GM23338 (cell line): ENCODE data around the gene RBM3. TPM values are rescaled to one million over a fixed set of nuclear protein-coding genes. Genes with fewer than 3 reads are reported as not detected.

Experiments used
- ATAC-seq: fragments of 200-7000 bp; cut with Tn5 transposase; 3 replicates; pipeline ENCODE4 v1.9.1; 2020
- DNase-seq: peaks from one replicate; pipeline ENCODE4 v3.0.0-alpha.2; 2015; ENCODE audit warnings: low spot score
- H2AFZ ChIP-seq: fragments of 200-600 bp; sonication (generic); 2 replicates; pipeline ENCODE4 v1.8.0; 2016; ENCODE audit warnings: antibody characterized with exemption, mild to moderate bottlenecking, moderate library complexity
- H3F3A ChIP-seq: fragments of 200-600 bp; sonication (generic); replicated peaks from 2 replicates; pipeline ENCODE4 v1.8.0; 2017; ENCODE audit warnings: antibody characterized with exemption, mixed run types, low read depth
- H3K27ac ChIP-seq: fragments of 200-600 bp; sonication (generic); 2 replicates; pipeline ENCODE4 v1.6.1; 2016; ENCODE audit warnings: low read depth
- H3K27me3 ChIP-seq: fragments of 200-600 bp; sonication (generic); 2 replicates; pipeline ENCODE4 v1.8.0; 2016; ENCODE audit warnings: mild to moderate bottlenecking, mixed run types, moderate library complexity; ENCODE audit not compliant: insufficient read depth
- H3K36me3 ChIP-seq: fragments of 200-600 bp; sonication (generic); 2 replicates; pipeline ENCODE4 v1.8.0; 2016; ENCODE audit warnings: mild to moderate bottlenecking; ENCODE audit not compliant: insufficient read depth
- H3K4me1 ChIP-seq: fragments of 200-600 bp; sonication (generic); 2 replicates; pipeline ENCODE4 v1.8.0; 2016; ENCODE audit warnings: mild to moderate bottlenecking, moderate library complexity; ENCODE audit not compliant: insufficient read depth
- H3K4me2 ChIP-seq: fragments of 200-600 bp; sonication (generic); 2 replicates; pipeline ENCODE4 v1.7.1; 2017; ENCODE audit warnings: mixed run types
- H3K4me3 ChIP-seq: fragments of 200-600 bp; sonication (generic); 2 replicates; pipeline ENCODE4 v1.6.1; 2016; ENCODE audit warnings: mixed run types
- H3K79me2 ChIP-seq: fragments of 200-600 bp; sonication (generic); replicated peaks from 2 replicates; pipeline ENCODE4 v1.8.0; 2017; ENCODE audit warnings: mild to moderate bottlenecking; ENCODE audit not compliant: insufficient read depth
- H3K9me2 ChIP-seq: fragments of 200-600 bp; sonication (generic); 2 replicates; pipeline ENCODE4 v1.8.0; 2017; ENCODE audit not compliant: insufficient read depth
- H4K20me1 ChIP-seq: fragments of 200-600 bp; sonication (generic); replicated peaks from 2 replicates; pipeline ENCODE4 v1.8.0; 2017; ENCODE audit warnings: mild to moderate bottlenecking; ENCODE audit not compliant: insufficient read depth
- H3K27ac Mint-ChIP-seq: 2 replicates; pipeline ENCODE4 v1.8.0; 2020; ENCODE audit warnings: inconsistent platforms, mild to moderate bottlenecking, moderate library complexity, mixed read lengths
- H3K27me3 Mint-ChIP-seq: 3 replicates; pipeline ENCODE4 v1.8.0; 2022; ENCODE audit warnings: low read depth, mild to moderate bottlenecking, moderate library complexity, mixed read lengths, inconsistent platforms; ENCODE audit not compliant: insufficient read depth, poor library complexity
- H3K36me3 Mint-ChIP-seq: 3 replicates; pipeline ENCODE4 v1.8.0; 2021; ENCODE audit warnings: low read depth, mild to moderate bottlenecking, inconsistent platforms, moderate library complexity, mixed read lengths
- H3K4me1 Mint-ChIP-seq: 3 replicates; pipeline ENCODE4 v1.8.0; 2020; ENCODE audit warnings: mild to moderate bottlenecking, inconsistent platforms, mixed read lengths
- H3K4me3 Mint-ChIP-seq: 3 replicates; pipeline ENCODE4 v1.8.0; 2021; ENCODE audit warnings: moderate library complexity, mild to moderate bottlenecking, inconsistent platforms, mixed read lengths
- H3K9me3 Mint-ChIP-seq: 3 replicates; pipeline ENCODE4 v1.8.0; 2020; ENCODE audit warnings: moderate library complexity, mild to moderate bottlenecking, inconsistent platforms, mixed read lengths
- CREB1 ChIP-seq: fragments of 250-450 bp; sonication (Bioruptor Pico); IDR thresholded peaks from 2 replicates; pipeline ENCODE4 v1.5.0; 2020; ENCODE audit warnings: low read depth, mild to moderate bottlenecking, moderate library complexity
- CTCF ChIP-seq, 2 experiments: fragments of 200-600 bp in 1 of 2; sonication (generic) in 1 of 2; conservative IDR thresholded peaks; 2 replicates each; pipeline versions ENCODE4 v1.5.1 to v1.6.1; 2016 to 2017; ENCODE audit warnings: antibody characterized with exemption in 2 of 2, low read depth in 2 of 2, mild to moderate bottlenecking in 2 of 2, moderate library complexity in 1 of 2
- ETS1 ChIP-seq: IDR thresholded peaks from 2 replicates; pipeline ENCODE4 v1.6.1; 2016; ENCODE audit warnings: antibody characterized with exemption
- EZH2 ChIP-seq: fragments of 200-600 bp; sonication (generic); IDR thresholded peaks from one replicate; pipeline ENCODE4 v1.8.0; 2017; ENCODE audit warnings: antibody characterized with exemption, mild to moderate bottlenecking, low read depth; ENCODE audit not compliant: unreplicated experiment
- EZH2phosphoT487 ChIP-seq: fragments of 200-600 bp; sonication (generic); IDR thresholded peaks from one replicate; pipeline ENCODE4 v1.8.1; 2018; ENCODE audit warnings: antibody characterized with exemption; ENCODE audit not compliant: unreplicated experiment
- JUNB ChIP-seq: IDR thresholded peaks from one replicate; pipeline ENCODE4 v1.6.1; 2016; ENCODE audit warnings: antibody characterized with exemption; ENCODE audit not compliant: unreplicated experiment
- NANOG ChIP-seq: IDR thresholded peaks from 2 replicates; pipeline ENCODE4 v1.6.1; 2016; ENCODE audit warnings: antibody characterized with exemption, borderline replicate concordance
- POLR2AphosphoS5 ChIP-seq: IDR thresholded peaks from 2 replicates; pipeline ENCODE4 v1.6.1; 2016; ENCODE audit warnings: antibody characterized with exemption, low read depth
- STAT1 ChIP-seq: IDR thresholded peaks from one replicate; pipeline ENCODE4 v1.6.1; 2016; ENCODE audit warnings: antibody characterized with exemption; ENCODE audit not compliant: unreplicated experiment
- ZNF114 ChIP-seq: fragments of 250-450 bp; sonication (Bioruptor Pico); IDR thresholded peaks from 2 replicates; pipeline ENCODE4 v1.5.0; 2020; ENCODE audit warnings: mild to moderate bottlenecking, moderate library complexity
- ZNF331 ChIP-seq: fragments of 250-450 bp; sonication (Bioruptor Pico); IDR thresholded peaks from 2 replicates; pipeline ENCODE4 v1.5.0; 2020; ENCODE audit warnings: low read depth, mild to moderate bottlenecking, moderate library complexity
- polyA plus RNA-seq: library from polyadenylated mRNA; unstranded; fragments of >200 nt; fragmentation: Nextera tagmentation; extraction: Ambion mirVana; gene quantifications from 2 replicates; pipeline ENCODE4 v1.2.1, GENCODE V29; 2016
- total RNA-seq: library from RNA; depleted of rRNA; stranded (reverse); fragments of >200 nt; shearing (Covaris generic); gene quantifications from 2 replicates; pipeline ENCODE4 v1.2.3, GENCODE V29; 2014
- TF ChIP-seq, protein P1 (sequence below): IDR thresholded peaks from one replicate; pipeline ENCODE4 v1.6.1; 2018; ENCODE audit warnings: antibody characterized with exemption; ENCODE audit not compliant: unreplicated experiment
- TF ChIP-seq, protein P2 (sequence below): fragments of 250-450 bp; sonication (Bioruptor Pico); IDR thresholded peaks from 2 replicates; pipeline ENCODE4 v1.5.0; 2020; ENCODE audit warnings: mild to moderate bottlenecking, moderate library complexity

The RBM3 gene
- total and polyA plus RNA-seq, 2 experiments from 2014 or later: 77.5 to 103 TPM

- no peaks in the 10 kb centered on the region for H3K9me3 Mint-ChIP-seq
- Histone ChIP-seq H3K27ac (no peak overlapping the region), H3K36me3 (no peaks in the 10 kb centered on the region), H3K4me1 (no peaks in the 10 kb centered on the region), H3K79me2 (no peaks in the 10 kb centered on the region), H2AFZ (no peak overlapping the region), H3K4me3 (no peak overlapping the region), H3K27me3 (no peaks in the 10 kb centered on the region), H4K20me1 (no peaks in the 10 kb centered on the region), H3K4me2 (no peak overlapping the region), H3K9me2 (no peaks in the 10 kb centered on the region), H3F3A (no peaks in the 10 kb centered on the region)
- no peaks in the 10 kb centered on the region for H3K27me3 Mint-ChIP-seq
- H3K4me1 Mint-ChIP-seq: no peaks in the 10 kb centered on the region
- H3K36me3 Mint-ChIP-seq: no peaks in the 10 kb centered on the region
- ATAC-seq (no peak), DNase-seq (no peak)
- no peak overlapping the region for H3K4me3 Mint-ChIP-seq
- H3K27ac Mint-ChIP-seq: no peak overlapping the region
- TF ChIP-seq, protein P1, sequence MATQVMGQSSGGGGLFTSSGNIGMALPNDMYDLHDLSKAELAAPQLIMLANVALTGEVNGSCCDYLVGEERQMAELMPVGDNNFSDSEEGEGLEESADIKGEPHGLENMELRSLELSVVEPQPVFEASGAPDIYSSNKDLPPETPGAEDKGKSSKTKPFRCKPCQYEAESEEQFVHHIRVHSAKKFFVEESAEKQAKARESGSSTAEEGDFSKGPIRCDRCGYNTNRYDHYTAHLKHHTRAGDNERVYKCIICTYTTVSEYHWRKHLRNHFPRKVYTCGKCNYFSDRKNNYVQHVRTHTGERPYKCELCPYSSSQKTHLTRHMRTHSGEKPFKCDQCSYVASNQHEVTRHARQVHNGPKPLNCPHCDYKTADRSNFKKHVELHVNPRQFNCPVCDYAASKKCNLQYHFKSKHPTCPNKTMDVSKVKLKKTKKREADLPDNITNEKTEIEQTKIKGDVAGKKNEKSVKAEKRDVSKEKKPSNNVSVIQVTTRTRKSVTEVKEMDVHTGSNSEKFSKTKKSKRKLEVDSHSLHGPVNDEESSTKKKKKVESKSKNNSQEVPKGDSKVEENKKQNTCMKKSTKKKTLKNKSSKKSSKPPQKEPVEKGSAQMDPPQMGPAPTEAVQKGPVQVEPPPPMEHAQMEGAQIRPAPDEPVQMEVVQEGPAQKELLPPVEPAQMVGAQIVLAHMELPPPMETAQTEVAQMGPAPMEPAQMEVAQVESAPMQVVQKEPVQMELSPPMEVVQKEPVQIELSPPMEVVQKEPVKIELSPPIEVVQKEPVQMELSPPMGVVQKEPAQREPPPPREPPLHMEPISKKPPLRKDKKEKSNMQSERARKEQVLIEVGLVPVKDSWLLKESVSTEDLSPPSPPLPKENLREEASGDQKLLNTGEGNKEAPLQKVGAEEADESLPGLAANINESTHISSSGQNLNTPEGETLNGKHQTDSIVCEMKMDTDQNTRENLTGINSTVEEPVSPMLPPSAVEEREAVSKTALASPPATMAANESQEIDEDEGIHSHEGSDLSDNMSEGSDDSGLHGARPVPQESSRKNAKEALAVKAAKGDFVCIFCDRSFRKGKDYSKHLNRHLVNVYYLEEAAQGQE: no peak
- TF ChIP-seq NANOG: no peak
- no peak for TF ChIP-seq POLR2AphosphoS5
- TF ChIP-seq CTCF (conservative IDR thresholded peaks at IDR 0.05; ENCODE audit: low read depth in 2 of 2): no peak
- TF ChIP-seq, protein P2, sequence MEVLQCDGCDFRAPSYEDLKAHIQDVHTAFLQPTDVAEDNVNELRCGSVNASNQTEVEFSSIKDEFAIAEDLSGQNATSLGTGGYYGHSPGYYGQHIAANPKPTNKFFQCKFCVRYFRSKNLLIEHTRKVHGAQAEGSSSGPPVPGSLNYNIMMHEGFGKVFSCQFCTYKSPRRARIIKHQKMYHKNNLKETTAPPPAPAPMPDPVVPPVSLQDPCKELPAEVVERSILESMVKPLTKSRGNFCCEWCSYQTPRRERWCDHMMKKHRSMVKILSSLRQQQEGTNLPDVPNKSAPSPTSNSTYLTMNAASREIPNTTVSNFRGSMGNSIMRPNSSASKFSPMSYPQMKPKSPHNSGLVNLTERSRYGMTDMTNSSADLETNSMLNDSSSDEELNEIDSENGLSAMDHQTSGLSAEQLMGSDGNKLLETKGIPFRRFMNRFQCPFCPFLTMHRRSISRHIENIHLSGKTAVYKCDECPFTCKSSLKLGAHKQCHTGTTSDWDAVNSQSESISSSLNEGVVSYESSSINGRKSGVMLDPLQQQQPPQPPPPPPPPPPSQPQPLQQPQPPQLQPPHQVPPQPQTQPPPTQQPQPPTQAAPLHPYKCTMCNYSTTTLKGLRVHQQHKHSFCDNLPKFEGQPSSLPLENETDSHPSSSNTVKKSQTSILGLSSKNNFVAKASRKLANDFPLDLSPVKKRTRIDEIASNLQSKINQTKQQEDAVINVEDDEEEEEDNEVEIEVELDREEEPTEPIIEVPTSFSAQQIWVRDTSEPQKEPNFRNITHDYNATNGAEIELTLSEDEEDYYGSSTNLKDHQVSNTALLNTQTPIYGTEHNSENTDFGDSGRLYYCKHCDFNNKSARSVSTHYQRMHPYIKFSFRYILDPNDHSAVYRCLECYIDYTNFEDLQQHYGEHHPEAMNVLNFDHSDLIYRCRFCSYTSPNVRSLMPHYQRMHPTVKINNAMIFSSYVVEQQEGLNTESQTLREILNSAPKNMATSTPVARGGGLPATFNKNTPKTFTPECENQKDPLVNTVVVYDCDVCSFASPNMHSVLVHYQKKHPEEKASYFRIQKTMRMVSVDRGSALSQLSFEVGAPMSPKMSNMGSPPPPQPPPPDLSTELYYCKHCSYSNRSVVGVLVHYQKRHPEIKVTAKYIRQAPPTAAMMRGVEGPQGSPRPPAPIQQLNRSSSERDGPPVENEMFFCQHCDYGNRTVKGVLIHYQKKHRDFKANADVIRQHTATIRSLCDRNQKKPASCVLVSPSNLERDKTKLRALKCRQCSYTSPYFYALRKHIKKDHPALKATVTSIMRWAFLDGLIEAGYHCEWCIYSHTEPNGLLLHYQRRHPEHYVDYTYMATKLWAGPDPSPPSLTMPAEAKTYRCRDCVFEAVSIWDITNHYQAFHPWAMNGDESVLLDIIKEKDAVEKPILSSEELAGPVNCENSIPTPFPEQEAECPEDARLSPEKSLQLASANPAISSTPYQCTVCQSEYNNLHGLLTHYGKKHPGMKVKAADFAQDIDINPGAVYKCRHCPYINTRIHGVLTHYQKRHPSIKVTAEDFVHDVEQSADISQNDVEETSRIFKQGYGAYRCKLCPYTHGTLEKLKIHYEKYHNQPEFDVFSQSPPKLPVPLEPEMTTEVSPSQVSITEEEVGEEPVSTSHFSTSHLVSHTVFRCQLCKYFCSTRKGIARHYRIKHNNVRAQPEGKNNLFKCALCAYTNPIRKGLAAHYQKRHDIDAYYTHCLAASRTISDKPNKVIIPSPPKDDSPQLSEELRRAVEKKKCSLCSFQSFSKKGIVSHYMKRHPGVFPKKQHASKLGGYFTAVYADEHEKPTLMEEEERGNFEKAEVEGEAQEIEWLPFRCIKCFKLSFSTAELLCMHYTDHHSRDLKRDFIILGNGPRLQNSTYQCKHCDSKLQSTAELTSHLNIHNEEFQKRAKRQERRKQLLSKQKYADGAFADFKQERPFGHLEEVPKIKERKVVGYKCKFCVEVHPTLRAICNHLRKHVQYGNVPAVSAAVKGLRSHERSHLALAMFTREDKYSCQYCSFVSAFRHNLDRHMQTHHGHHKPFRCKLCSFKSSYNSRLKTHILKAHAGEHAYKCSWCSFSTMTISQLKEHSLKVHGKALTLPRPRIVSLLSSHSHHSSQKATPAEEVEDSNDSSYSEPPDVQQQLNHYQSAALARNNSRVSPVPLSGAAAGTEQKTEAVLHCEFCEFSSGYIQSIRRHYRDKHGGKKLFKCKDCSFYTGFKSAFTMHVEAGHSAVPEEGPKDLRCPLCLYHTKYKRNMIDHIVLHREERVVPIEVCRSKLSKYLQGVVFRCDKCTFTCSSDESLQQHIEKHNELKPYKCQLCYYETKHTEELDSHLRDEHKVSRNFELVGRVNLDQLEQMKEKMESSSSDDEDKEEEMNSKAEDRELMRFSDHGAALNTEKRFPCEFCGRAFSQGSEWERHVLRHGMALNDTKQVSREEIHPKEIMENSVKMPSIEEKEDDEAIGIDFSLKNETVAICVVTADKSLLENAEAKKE (CRISPR knock-in tag): no peak
- no peak for TF ChIP-seq ZNF114 (CRISPR knock-in tag)
- no peak for TF ChIP-seq ZNF331
- TF ChIP-seq EZH2: no peak
- no peak for TF ChIP-seq STAT1
- TF ChIP-seq JUNB: no peak
- no peak for TF ChIP-seq EZH2phosphoT487
- no peak for TF ChIP-seq CREB1
- no peak for TF ChIP-seq ETS1
Observed at GRCh38 chrX:48590203-48591103, 16.2 kb downstream of the RBM3 start.
